CD4-positive, alpha-beta T cell (primary cell): ENCODE data around the gene MIX23. TPM values are rescaled to one million over a fixed set of nuclear protein-coding genes. Genes with fewer than 3 reads are reported as not detected.

Experiments
- ATAC-seq: fragments of 200-7000 bp; cut with Tn5 transposase; one replicate; pipeline ENCODE4 v1.10.0; 2022; ENCODE audit warnings: mild to moderate bottlenecking; ENCODE audit not compliant: poor library complexity
- CTCF ChIA-PET: fragments of 350-600 bp; sonication (Branson Sonifier 250); formaldehyde crosslinking; loops from one replicate; lab custom pipeline; 2021; ENCODE audit warnings: antibody characterized with exemption, inconsistent platforms; lab: Charles Lee
- POLR2A ChIA-PET: fragments of 350-600 bp; sonication (Branson Sonifier 250); formaldehyde crosslinking; loops from one replicate; lab custom pipeline; 2021; ENCODE audit warnings: antibody characterized with exemption, inconsistent platforms; lab: Charles Lee
- DNase-seq, 14 experiments: peaks; one replicate each; pipeline ENCODE4 v3.0.0-alpha.2; 2013 to 2020; ENCODE audit warnings: mixed read lengths in 2 of 14
- H3K27ac ChIP-seq, 2 donors: one replicate each; pipeline versions ENCODE4 v1.5.1 to v1.7.0; 2013; ENCODE audit warnings: low read length in 2 of 2, low read depth in 1 of 2, mild to moderate bottlenecking in 1 of 2
- H3K27me3 ChIP-seq, 2 experiments: 1 replicate in 1 of 2; 2 replicates in 1 of 2; pipeline versions ENCODE4 v1.6.1 to v1.7.0; 2013; ENCODE audit warnings: low read length in 2 of 2, control low read depth in 1 of 2, mild to moderate bottlenecking in 1 of 2, moderate library complexity in 1 of 2; ENCODE audit not compliant: insufficient read depth in 2 of 2, control insufficient read depth in 1 of 2
- H3K36me3 ChIP-seq: one replicate; pipeline ENCODE4 v1.6.1; 2013; ENCODE audit warnings: low read length, control low read depth; ENCODE audit not compliant: insufficient read depth
- H3K4me1 ChIP-seq: one replicate; pipeline ENCODE4 v1.6.1; 2013; ENCODE audit warnings: low read length, control low read depth; ENCODE audit not compliant: insufficient read depth
- H3K4me3 ChIP-seq: one replicate; pipeline ENCODE4 v1.5.1; 2013; ENCODE audit warnings: mild to moderate bottlenecking, low read length, moderate library complexity
- H3K9me3 ChIP-seq, 2 experiments: 1 replicate in 1 of 2; 2 replicates in 1 of 2; pipeline versions ENCODE4 v1.6.1 to v1.7.0; 2013; ENCODE audit warnings: low read length in 2 of 2, mild to moderate bottlenecking in 2 of 2, control low read depth in 1 of 2, moderate library complexity in 1 of 2; ENCODE audit not compliant: control insufficient read depth in 1 of 2, insufficient read depth in 1 of 2
- H3K27ac Mint-ChIP-seq: one replicate; pipeline ENCODE4 v1.8.0; 2020; ENCODE audit warnings: mixed read lengths
- H3K27me3 Mint-ChIP-seq: one replicate; pipeline ENCODE4 v1.8.0; 2021; ENCODE audit warnings: mixed read lengths
- H3K36me3 Mint-ChIP-seq: one replicate; pipeline ENCODE4 v1.8.0; 2021; ENCODE audit warnings: low read depth, mixed read lengths
- H3K4me1 Mint-ChIP-seq: one replicate; pipeline ENCODE4 v1.8.0; 2021; ENCODE audit warnings: low read depth, mixed read lengths
- H3K4me3 Mint-ChIP-seq: one replicate; pipeline ENCODE4 v1.8.0; 2020; ENCODE audit warnings: mild to moderate bottlenecking, mixed read lengths
- H3K9me3 Mint-ChIP-seq: one replicate; pipeline ENCODE4 v1.8.0; 2020; ENCODE audit warnings: mixed read lengths
- CTCF ChIP-seq: fragments of 200-600 bp; IDR thresholded peaks from one replicate; pipeline ENCODE4 v1.8.0; 2022; ENCODE audit warnings: antibody characterized with exemption, mild to moderate bottlenecking
- intact Hi-C, 2 experiments: fragments of 100-400 bp; cut with DNase I in 1 of 2; cut with micrococcal nuclease in 1 of 2; formaldehyde crosslinking; loops; one replicate each; pipeline versions ENCODE4 v1.15.1 to v1.9.0; 2023 to 2025; cut with DNase I, micrococcal nuclease
- total RNA-seq, 174 experiments: library from RNA in 2 of 174; stranded (reverse) in 2 of 174; gene quantifications; one replicate each; pipeline ENCODE4 v1.2.3 and lab custom pipeline; 2021 to 2026

The MIX23 gene
- total RNA-seq, 2 experiments from 2014 or later: 12.4 to 17.5 TPM

- H3K4me3 Mint-ChIP-seq: no peak overlapping the region
- peaks cover 7% of the 10 kb centered on the region for H3K4me1 Mint-ChIP-seq
- no peaks in the 10 kb centered on the region for H3K36me3 ChIP-seq
- DNase-seq (no peak), ATAC-seq (no peak)
- H3K4me3 ChIP-seq: no peak overlapping the region
- peaks cover 11% of the 10 kb centered on the region for H3K4me1 ChIP-seq
- no peaks in the 10 kb centered on the region for H3K9me3 ChIP-seq
- intact Hi-C loops: no loop called here
- POLR2A ChIA-PET: interaction anchor here (1.1 to 1.4 kb wide), 2 partner anchors 9 to 14 kb away, joined by 4 to 6 read pairs; no protein-coding TSS in a partner anchor
- peaks cover 5% of the 10 kb centered on the region for H3K27me3 Mint-ChIP-seq
- H3K27me3 ChIP-seq: no peaks in the 10 kb centered on the region
- TF ChIP-seq CTCF: no peak
- H3K27ac Mint-ChIP-seq: no peak overlapping the region
- no peaks in the 10 kb centered on the region for H3K9me3 Mint-ChIP-seq
- CTCF ChIA-PET: interaction anchor here (0.8 kb wide), 1 partner anchor 24 kb away, joined by 3 read pairs; no protein-coding TSS in a partner anchor
- no peaks in the 10 kb centered on the region for H3K36me3 Mint-ChIP-seq
- no peak overlapping the region for H3K27ac ChIP-seq
Observed at GRCh38 chr3:122313281-122313680, 69.8 kb downstream of the MIX23 start.

- Histone ChIP-seq H3K4me1 (peaks cover 11% of the 10 kb centered on the region), H3K27ac (no peak overlapping the region), H3K4me3 (no peak overlapping the region), H3K27me3 (no peaks in the 10 kb centered on the region), H3K36me3 (no peaks in the 10 kb centered on the region), H3K9me3 (no peaks in the 10 kb centered on the region)
- POLR2A ChIA-PET: interaction anchor here (1.4 kb wide), 1 partner anchor 13 kb away, joined by 4 read pairs; no protein-coding TSS in a partner anchor
- DNase-seq (no peak), ATAC-seq (no peak)
- Mint-ChIP-seq H3K36me3 (no peaks in the 10 kb centered on the region), H3K4me1 (peaks cover 7% of the 10 kb centered on the region), H3K27me3 (peaks cover 5% of the 10 kb centered on the region), H3K4me3 (no peak overlapping the region), H3K9me3 (no peaks in the 10 kb centered on the region), H3K27ac (no peak overlapping the region)
- intact Hi-C loops: no loop called here
- CTCF ChIA-PET: interaction anchor here (0.8 kb wide), 1 partner anchor 25 kb away, joined by 3 read pairs; no protein-coding TSS in a partner anchor
- no peak for TF ChIP-seq CTCF
Observed at GRCh38 chr3:122312826-122313225, 70.2 kb downstream of the MIX23 start.

- H3K27me3 ChIP-seq: no peaks in the 10 kb centered on the region
- CTCF ChIA-PET: no interaction called here
Observed at GRCh38 chr3:122310361-122310760, 72.7 kb downstream of the MIX23 start.

More at GRCh38 chr3:122310361-122310760, 72.7 kb downstream of the MIX23 start:
- Mint-ChIP-seq H3K4me1 (peaks cover 7% of the 10 kb centered on the region), H3K27me3 (no peaks in the 10 kb centered on the region), H3K36me3 (no peaks in the 10 kb centered on the region), H3K4me3 (no peak overlapping the region), H3K9me3 (no peaks in the 10 kb centered on the region), H3K27ac (no peak overlapping the region)
- Histone ChIP-seq H3K36me3 (no peaks in the 10 kb centered on the region), H3K9me3 (no peaks in the 10 kb centered on the region), H3K4me1 (peaks cover 11% of the 10 kb centered on the region), H3K27ac (no peak overlapping the region), H3K4me3 (no peak overlapping the region)
- intact Hi-C loops: no loop called here
- ATAC-seq: no peak
- POLR2A ChIA-PET: no interaction called here
- TF ChIP-seq CTCF: no peak
- DNase-seq: no peak

Other genes with a start within 250 kb of the MIX23 start
- under 1 TPM; 0.03 TPM for gene CASR, start 199.6 kb downstream of the MIX23 start, total RNA-seq
- 1 to 10 TPM; 1.2 to 1.4 TPM for gene CSTA, start 58.0 kb downstream of the MIX23 start, total RNA-seq
- 10 to 100 TPM; 32.8 to 34.6 TPM for gene FAM162A, start 951 bp upstream of the MIX23 start, total RNA-seq
- 1 to 10 TPM; 2.3 to 2.4 TPM for gene WDR5B, start 32.8 kb upstream of the MIX23 start, total RNA-seq
- 10 to 100 TPM; 46.2 to 49.8 TPM for gene KPNA1, start 131.7 kb upstream of the MIX23 start, total RNA-seq
- gene PARP9, start 181.1 kb upstream of the MIX23 start, total RNA-seq: 10 to 100 TPM; 13.2 to 14.4 TPM
- gene DTX3L, start 181.1 kb upstream of the MIX23 start, total RNA-seq: 10 to 100 TPM; 15.4 to 18.6 TPM
- 10 to 100 TPM; 41.6 to 41.8 TPM for gene PARP15, start 194.4 kb upstream of the MIX23 start, total RNA-seq